GM20000 (cell line): Measurements from ENCODE around the gene BFSP2.
"Not testable (repeated sequence)": the region's sequence is repeated elsewhere in the genome, so short reads cannot be mapped to it uniquely, and the experiment has no call there.

Source experiments
- DNase-seq: peaks from one replicate; pipeline ENCODE4 v3.0.0; 2012; ENCODE audit warnings: low spot score
- CTCF ChIP-seq: IDR thresholded peaks from 2 replicates; pipeline ENCODE4 v1.5.1; 2012; ENCODE audit warnings: mild to moderate bottlenecking, control low read depth; ENCODE audit errors: extremely low read depth, missing control alignments

BFSP2 gene

GRCh38 chr3:133521946-133522345 is 122.1 kb downstream of the BFSP2 start:
- DNase-seq = no peak
- TF ChIP-seq CTCF = no peak

GRCh38 chr3:133523758-133524157 is 123.9 kb downstream of the BFSP2 start:
- DNase-seq = not testable (repeated sequence)
